ENCODE results near the gene WDR91.

The WDR91 gene

GRCh38 chr7:135147341-135147898, 63.9 kb downstream of the WDR91 start:
- DNase-seq (ENCODE audit: low spot score): no peak
- peaks cover 23% of the 10 kb centered on the region for H3K36me3 Mint-ChIP-seq (ENCODE audit: low read depth)
- H3K27me3 Mint-ChIP-seq (ENCODE audit: low read depth): no peaks in the 10 kb centered on the region
- peak overlapping the region; percentile 87 for H3K4me3 Mint-ChIP-seq
- H3K9me3 Mint-ChIP-seq: no peaks in the 10 kb centered on the region
- H3K27ac Mint-ChIP-seq: peak overlapping the region; percentile 94
- peaks cover 48% of the 10 kb centered on the region for H3K4me1 Mint-ChIP-seq (ENCODE audit: low read depth)

- peaks cover 26% of the 10 kb centered on the region for H3K4me1 Mint-ChIP-seq (ENCODE audit: low read depth)
- no peaks in the 10 kb centered on the region for H3K27me3 Mint-ChIP-seq (ENCODE audit: low read depth)
- H3K36me3 Mint-ChIP-seq (ENCODE audit: low read depth): peaks cover 1% of the 10 kb centered on the region
- no peak for DNase-seq (ENCODE audit: low spot score)
- H3K4me3 Mint-ChIP-seq: no peak overlapping the region
- no peak overlapping the region for H3K27ac Mint-ChIP-seq
- H3K9me3 Mint-ChIP-seq: peaks cover 8% of the 10 kb centered on the region
Measured at GRCh38 chr7:135143885-135144668, 67.2 kb downstream of the WDR91 start.
